ENCODE measurements around the gene SLC16A13. TPM values are rescaled to one million over a fixed set of nuclear protein-coding genes. Genes with fewer than 3 reads are reported as not detected.

Gene SLC16A13
- total and polyA plus RNA-seq, 2 donors (not counting 1 experiment from before 2014, with no cell fraction given), result 7.4 to 21.9 TPM

DNA sequence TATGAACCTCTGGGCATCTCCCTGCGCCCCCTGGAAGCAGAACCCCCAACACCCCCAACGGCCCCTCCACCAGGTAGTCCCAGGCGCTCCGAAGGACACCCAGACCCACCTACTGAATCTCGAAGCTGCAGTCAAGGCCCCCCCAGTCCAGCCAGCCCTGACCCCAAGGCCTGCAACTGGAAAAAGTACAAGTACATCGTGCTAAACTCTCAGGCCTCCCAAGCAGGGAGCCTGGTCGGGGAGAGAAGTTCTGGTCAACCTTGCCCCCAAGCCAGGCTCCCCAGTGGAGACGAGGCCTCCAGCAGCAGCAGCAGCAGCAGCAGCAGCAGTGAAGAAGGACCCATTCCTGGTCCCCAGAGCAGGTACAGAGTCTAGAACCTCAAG, 11.4 kb upstream of the SLC16A13 start:
- no peaks in the 10 kb centered on the region for H4K20me1 ChIP-seq (ENCODE audit: control insufficient read depth, insufficient read depth, low read length, poor library complexity, severe bottlenecking)
- H3K27ac ChIP-seq (ENCODE audit: low read length in 2 of 2), result no peak overlapping the region
- peaks cover 0 to 17% (median 0%) of the 10 kb centered on the region in 3 donors for H3K9me3 ChIP-seq (ENCODE audit: control extremely low read depth in 1 of 3, control insufficient read depth in 2 of 3, insufficient read depth in 1 of 3, low read length in 2 of 3)
- H3K4me3 ChIP-seq (ENCODE audit: control extremely low read depth in 1 of 5, extremely low read depth in 1 of 5, insufficient read depth in 1 of 5, low read depth in 2 of 5, low read length in 4 of 5), result no peak overlapping the region
- no peak for DNase-seq
- no peak overlapping the region for H2AFZ ChIP-seq (ENCODE audit: insufficient read depth, low read depth, low read length, poor library complexity, severe bottlenecking)
- TF ChIP-seq EZH2 (IDR thresholded peaks at IDR 0.05; ENCODE audit: borderline replicate concordance, insufficient read depth, low read depth, low read length, poor library complexity, severe bottlenecking), result no peak
- TF ChIP-seq, protein P1, sequence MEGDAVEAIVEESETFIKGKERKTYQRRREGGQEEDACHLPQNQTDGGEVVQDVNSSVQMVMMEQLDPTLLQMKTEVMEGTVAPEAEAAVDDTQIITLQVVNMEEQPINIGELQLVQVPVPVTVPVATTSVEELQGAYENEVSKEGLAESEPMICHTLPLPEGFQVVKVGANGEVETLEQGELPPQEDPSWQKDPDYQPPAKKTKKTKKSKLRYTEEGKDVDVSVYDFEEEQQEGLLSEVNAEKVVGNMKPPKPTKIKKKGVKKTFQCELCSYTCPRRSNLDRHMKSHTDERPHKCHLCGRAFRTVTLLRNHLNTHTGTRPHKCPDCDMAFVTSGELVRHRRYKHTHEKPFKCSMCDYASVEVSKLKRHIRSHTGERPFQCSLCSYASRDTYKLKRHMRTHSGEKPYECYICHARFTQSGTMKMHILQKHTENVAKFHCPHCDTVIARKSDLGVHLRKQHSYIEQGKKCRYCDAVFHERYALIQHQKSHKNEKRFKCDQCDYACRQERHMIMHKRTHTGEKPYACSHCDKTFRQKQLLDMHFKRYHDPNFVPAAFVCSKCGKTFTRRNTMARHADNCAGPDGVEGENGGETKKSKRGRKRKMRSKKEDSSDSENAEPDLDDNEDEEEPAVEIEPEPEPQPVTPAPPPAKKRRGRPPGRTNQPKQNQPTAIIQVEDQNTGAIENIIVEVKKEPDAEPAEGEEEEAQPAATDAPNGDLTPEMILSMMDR (IDR thresholded peaks at IDR 0.05), result no peak
- H3K79me2 ChIP-seq (ENCODE audit: control insufficient read depth, insufficient read depth, low read length), result no peaks in the 10 kb centered on the region
- ATAC-seq (ENCODE audit: low read depth), result no peak
- WGBS (ENCODE audit: insufficient coverage), result 96% methylated on average over 8 of the region's 8 CpGs
- no peak overlapping the region for H3K9ac ChIP-seq (ENCODE audit: low read length)
- H3K4me2 ChIP-seq (replicated peaks; ENCODE audit: low read depth, low read length, poor library complexity, severe bottlenecking), result no peak overlapping the region
- intact Hi-C loops (cut with micrococcal nuclease), result no loop called here
- ChIA-PET CTCF (interaction anchor here (0.6 to 7.2 kb wide), 7 partner anchors 10 to 182 kb away, joined by 3 to 84 read pairs (median 4); partner anchors contain the start of gene SLC16A13), POLR2A (interaction anchor here (0.7 to 3.0 kb wide), 2 partner anchors 11 to 210 kb away, joined by 3 to 26 read pairs; partner anchors contain the start of genes DVL2 and SLC16A13)
- H3K36me3 ChIP-seq (replicated peaks in 1 of 2; ENCODE audit: control extremely low read depth in 1 of 2, control insufficient read depth in 1 of 2, extremely low read depth in 1 of 2, insufficient read depth in 2 of 2, low read length in 1 of 2), result no peaks in the 10 kb centered on the region
- Mint-ChIP-seq H3K27ac (no peak overlapping the region), H3K9me3 (ENCODE audit: insufficient read depth) (no peaks in the 10 kb centered on the region), H3K4me3 (no peak overlapping the region), H3K4me1 (peaks cover 34% of the 10 kb centered on the region), H3K27me3 (no peaks in the 10 kb centered on the region)
- no peaks in the 10 kb centered on the region for H3K27me3 ChIP-seq (replicated peaks in 1 of 4; ENCODE audit: control extremely low read depth in 1 of 4, control insufficient read depth in 3 of 4, insufficient read depth in 4 of 4, low read length in 3 of 4)
- H3K4me1 ChIP-seq (ENCODE audit: control insufficient read depth in 2 of 2, insufficient read depth in 2 of 2, low read length in 2 of 2), result peaks cover 23 to 30% of the 10 kb centered on the region in 2 donors

DNA sequence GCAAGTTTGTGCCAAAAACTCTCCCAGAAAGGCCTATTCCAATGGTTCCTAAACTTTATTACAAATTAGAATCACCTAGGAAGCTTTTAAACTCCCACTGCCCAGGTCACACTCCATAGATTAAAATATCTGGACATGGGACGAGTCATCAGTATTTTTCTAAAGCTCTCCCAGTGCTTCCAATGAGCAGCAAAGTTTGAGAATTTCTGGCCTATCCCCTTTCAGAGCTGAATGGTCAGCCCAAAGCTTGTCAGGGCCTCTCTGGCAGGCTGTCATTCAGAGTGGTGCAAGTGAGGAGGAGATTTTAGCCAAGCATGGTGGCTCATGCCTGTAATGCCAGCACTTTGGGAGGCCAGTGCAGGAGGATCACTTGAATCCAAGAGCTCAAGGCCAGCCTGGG, 10.6 kb upstream of the SLC16A13 start:
- intact Hi-C loops (cut with micrococcal nuclease), result no loop called here
- H3K9me3 Mint-ChIP-seq (ENCODE audit: insufficient read depth), result no peaks in the 10 kb centered on the region
- H3K4me3 Mint-ChIP-seq, result no peak overlapping the region
- no peak for ATAC-seq (ENCODE audit: low read depth)
- no peak for DNase-seq
- Histone ChIP-seq H3K9ac (ENCODE audit: low read length) (no peak overlapping the region), H3K9me3 (ENCODE audit: control extremely low read depth in 1 of 3, control insufficient read depth in 2 of 3, insufficient read depth in 1 of 3, low read length in 2 of 3) (peaks cover 0 to 17% (median 0%) of the 10 kb centered on the region in 3 donors), H3K4me2 (replicated peaks; ENCODE audit: low read depth, low read length, poor library complexity, severe bottlenecking) (no peak overlapping the region), H2AFZ (ENCODE audit: insufficient read depth, low read depth, low read length, poor library complexity, severe bottlenecking) (no peak overlapping the region), H3K36me3 (replicated peaks in 1 of 2; ENCODE audit: control extremely low read depth in 1 of 2, control insufficient read depth in 1 of 2, extremely low read depth in 1 of 2, insufficient read depth in 2 of 2, low read length in 1 of 2) (no peaks in the 10 kb centered on the region), H4K20me1 (ENCODE audit: control insufficient read depth, insufficient read depth, low read length, poor library complexity, severe bottlenecking) (no peaks in the 10 kb centered on the region), H3K27me3 (replicated peaks in 1 of 4; ENCODE audit: control extremely low read depth in 1 of 4, control insufficient read depth in 3 of 4, insufficient read depth in 4 of 4, low read length in 3 of 4) (no peaks in the 10 kb centered on the region), H3K27ac (ENCODE audit: low read length in 2 of 2) (no peak overlapping the region), H3K4me3 (ENCODE audit: control extremely low read depth in 1 of 5, extremely low read depth in 1 of 5, insufficient read depth in 1 of 5, low read depth in 2 of 5, low read length in 4 of 5) (no peak overlapping the region), H3K4me1 (ENCODE audit: control insufficient read depth in 2 of 2, insufficient read depth in 2 of 2, low read length in 2 of 2) (peaks cover 31 to 36% of the 10 kb centered on the region in 2 donors), H3K79me2 (ENCODE audit: control insufficient read depth, insufficient read depth, low read length) (no peaks in the 10 kb centered on the region)
- TF ChIP-seq EZH2 (IDR thresholded peaks at IDR 0.05; ENCODE audit: borderline replicate concordance, insufficient read depth, low read depth, low read length, poor library complexity, severe bottlenecking), result no peak
- TF ChIP-seq, protein P1 (IDR thresholded peaks at IDR 0.05), result no peak
- ChIA-PET POLR2A (interaction anchor here (0.5 to 3.0 kb wide), 3 partner anchors 9 to 31 kb away, joined by 4 to 26 read pairs (median 6); partner anchors contain the start of gene SLC16A13), CTCF (interaction anchor here (0.5 to 7.2 kb wide), 9 partner anchors 9 to 555 kb away, joined by 3 to 66 read pairs (median 4); partner anchors contain the start of gene SLC16A13)
- WGBS (ENCODE audit: insufficient coverage), result 100% methylated on average over 1 of the region's 1 CpG
- H3K27ac Mint-ChIP-seq, result no peak overlapping the region
- no peaks in the 10 kb centered on the region for H3K27me3 Mint-ChIP-seq
- H3K4me1 Mint-ChIP-seq, result peaks cover 43% of the 10 kb centered on the region

Data from B cell (primary cell).